SK-N-SH treated with all-trans-retinoic acid at 6 μM for 48 hours (cell line): ENCODE data around the gene MAPK6.

Experiments
- ATAC-seq: fragments of 200-7000 bp; cut with Tn5 transposase; 3 replicates; pipeline ENCODE4 v1.9.1; 2020; ENCODE audit warnings: mild to moderate bottlenecking, moderate library complexity
- ARNTL ChIP-seq: fragments of 450-650 bp; formaldehyde crosslinking; IDR thresholded peaks from 2 replicates; pipeline ENCODE4 v1.5.0; 2020; ENCODE audit warnings: low read depth, mild to moderate bottlenecking, moderate library complexity, borderline replicate concordance
- CREB5 ChIP-seq: fragments of 250-450 bp; sonication (Bioruptor Pico); IDR thresholded peaks from 2 replicates; pipeline ENCODE4 v1.5.1; 2020; ENCODE audit warnings: low read depth, mild to moderate bottlenecking, moderate library complexity
- CSDC2 ChIP-seq: fragments of 250-450 bp; sonication (Bioruptor Pico); IDR thresholded peaks from 2 replicates; pipeline ENCODE4 v1.5.0; 2020; ENCODE audit warnings: mild to moderate bottlenecking, moderate library complexity
- CSRNP3 ChIP-seq: fragments of 250-450 bp; sonication (Bioruptor Pico); IDR thresholded peaks from 2 replicates; pipeline ENCODE4 v1.5.1; 2021; ENCODE audit warnings: mild to moderate bottlenecking, moderate library complexity
- ESRRG ChIP-seq: fragments of 250-450 bp; sonication (Bioruptor Pico); IDR thresholded peaks from 2 replicates; pipeline ENCODE4 v1.6.1; 2021; ENCODE audit warnings: mild to moderate bottlenecking
- ISL1 ChIP-seq: fragments of 250-450 bp; sonication (Bioruptor Pico); IDR thresholded peaks from 2 replicates; pipeline ENCODE4 v2.1.2; 2022; ENCODE audit warnings: mild to moderate bottlenecking, moderate library complexity
- OSR1 ChIP-seq: fragments of 250-450 bp; sonication (Bioruptor Pico); IDR thresholded peaks from 2 replicates; pipeline ENCODE4 v1.8.0; 2022; ENCODE audit warnings: moderate library complexity, mild to moderate bottlenecking, inconsistent platforms
- PATZ1 ChIP-seq: fragments of 250-450 bp; sonication (Bioruptor Pico); IDR thresholded peaks from 2 replicates; pipeline ENCODE4 v1.8.0; 2020; ENCODE audit warnings: mild to moderate bottlenecking, moderate library complexity, borderline replicate concordance
- POU6F1 ChIP-seq: fragments of 250-450 bp; sonication (Bioruptor Pico); IDR thresholded peaks from 2 replicates; pipeline ENCODE4 v1.8.0; 2021; ENCODE audit warnings: low read depth, mild to moderate bottlenecking, moderate library complexity, borderline replicate concordance
- PPARA ChIP-seq: fragments of 250-450 bp; sonication (Bioruptor Pico); IDR thresholded peaks from 2 replicates; pipeline ENCODE4 v1.5.0; 2020; ENCODE audit warnings: mild to moderate bottlenecking, borderline replicate concordance
- RARB ChIP-seq: fragments of 250-450 bp; sonication (Bioruptor Pico); IDR thresholded peaks from 2 replicates; pipeline ENCODE4 v1.8.0; 2021; ENCODE audit warnings: mild to moderate bottlenecking, moderate library complexity
- SNAI2 ChIP-seq: fragments of 250-450 bp; sonication (Bioruptor Pico); IDR thresholded peaks from 2 replicates; pipeline ENCODE4 v1.5.0; 2020; ENCODE audit warnings: mild to moderate bottlenecking, moderate library complexity
- TCF4 ChIP-seq: fragments of 250-450 bp; sonication (Bioruptor Pico); IDR thresholded peaks from 2 replicates; pipeline ENCODE4 v1.8.0; 2021; ENCODE audit warnings: mild to moderate bottlenecking, moderate library complexity, borderline replicate concordance
- TOX ChIP-seq: fragments of 250-450 bp; sonication (Bioruptor Pico); IDR thresholded peaks from 2 replicates; pipeline ENCODE4 v1.8.0; 2021; ENCODE audit warnings: mild to moderate bottlenecking, moderate library complexity, borderline replicate concordance
- TSHZ2 ChIP-seq: fragments of 250-450 bp; sonication (Bioruptor Pico); IDR thresholded peaks from 2 replicates; pipeline ENCODE4 v1.5.0; 2020; ENCODE audit warnings: mild to moderate bottlenecking, moderate library complexity
- ZFP3 ChIP-seq: fragments of 250-450 bp; sonication (Bioruptor Pico); IDR thresholded peaks from 2 replicates; pipeline ENCODE4 v1.5.0; 2020; ENCODE audit warnings: mild to moderate bottlenecking, moderate library complexity
- ZFP30 ChIP-seq: fragments of 450-650 bp; formaldehyde crosslinking; IDR thresholded peaks from 2 replicates; pipeline ENCODE4 v1.5.0; 2022; ENCODE audit warnings: mild to moderate bottlenecking, moderate library complexity
- ZNF565 ChIP-seq: fragments of 450-650 bp; formaldehyde crosslinking; conservative IDR thresholded peaks from 2 replicates; pipeline ENCODE4 v1.5.0; 2020; ENCODE audit warnings: low read depth, mild to moderate bottlenecking, moderate library complexity
- ZNF70 ChIP-seq: fragments of 450-650 bp; formaldehyde crosslinking; IDR thresholded peaks from 2 replicates; pipeline ENCODE4 v1.5.0; 2020; ENCODE audit warnings: mild to moderate bottlenecking, moderate library complexity
- ZNF8 ChIP-seq: fragments of 450-650 bp; formaldehyde crosslinking; IDR thresholded peaks from 2 replicates; pipeline ENCODE4 v1.5.0; 2020; ENCODE audit warnings: mild to moderate bottlenecking, moderate library complexity

The MAPK6 gene

GRCh38 chr15:52019394-52020220, 588 bp downstream of the MAPK6 start:
- TF ChIP-seq ZNF565 (CRISPR knock-in tag), result no peak
- no peak for TF ChIP-seq ESRRG (CRISPR knock-in tag)
- no peak for TF ChIP-seq CSDC2 (CRISPR knock-in tag)
- peak; percentile 46; the same call in 1 of the 2 replicates for TF ChIP-seq ZFP3 (CRISPR knock-in tag)
- TF ChIP-seq PPARA (CRISPR knock-in tag), result no peak
- no peak for TF ChIP-seq SNAI2
- TF ChIP-seq, all 23 proteins: peak for 1
- peak; percentile 77 for ATAC-seq

GRCh38 chr15:52020221-52021085, 1.4 kb downstream of the MAPK6 start:
- TF ChIP-seq ZNF70 (CRISPR knock-in tag), result no peak
- no peak for TF ChIP-seq ZNF8
- TF ChIP-seq TSHZ2, result no peak
- no peak for TF ChIP-seq ZFP30 (CRISPR knock-in tag)
- TF ChIP-seq TCF4, result no peak
- no peak for TF ChIP-seq SNAI2
- TF ChIP-seq OSR1 (CRISPR knock-in tag), result no peak
- no peak for TF ChIP-seq CREB5
- no peak for TF ChIP-seq ESRRG (CRISPR knock-in tag)
- no peak for TF ChIP-seq CSDC2 (CRISPR knock-in tag)
- no peak for TF ChIP-seq TOX (CRISPR knock-in tag)
- no peak for TF ChIP-seq RARB (CRISPR knock-in tag)
- TF ChIP-seq PPARA (CRISPR knock-in tag), result no peak
- TF ChIP-seq ISL1, result no peak
- ATAC-seq, result peak; percentile 20

GRCh38 chr15:52021128-52021671, 2.2 kb downstream of the MAPK6 start:
- TF ChIP-seq SNAI2 (no peak), TCF4 (no peak), ARNTL (CRISPR knock-in tag) (no peak), ESRRG (CRISPR knock-in tag) (no peak), ISL1 (no peak), ZFP30 (CRISPR knock-in tag) (no peak), POU6F1 (CRISPR knock-in tag) (no peak), OSR1 (CRISPR knock-in tag) (no peak), ZNF70 (CRISPR knock-in tag) (no peak), CSDC2 (CRISPR knock-in tag) (no peak), CSRNP3 (no peak), PPARA (CRISPR knock-in tag) (no peak), ZNF565 (CRISPR knock-in tag) (no peak), PATZ1 (CRISPR knock-in tag) (no peak)
- ATAC-seq, result peak; percentile 41
